Measurements from ENCODE around the gene RPRM. TPM values are rescaled to one million over a fixed set of nuclear protein-coding genes. Genes with fewer than 3 reads are reported as not detected.

RPRM gene
- total RNA-seq, 4 donors from 2014 or later = 0.98 TPM; not detected in 3

GRCh38 chr2:153455861-153456260 lies 22.7 kb downstream of the RPRM start:
- no peak for TF ChIP-seq CTCF (IDR thresholded peaks at IDR 0.05; ENCODE audit: low read depth)

DNA sequence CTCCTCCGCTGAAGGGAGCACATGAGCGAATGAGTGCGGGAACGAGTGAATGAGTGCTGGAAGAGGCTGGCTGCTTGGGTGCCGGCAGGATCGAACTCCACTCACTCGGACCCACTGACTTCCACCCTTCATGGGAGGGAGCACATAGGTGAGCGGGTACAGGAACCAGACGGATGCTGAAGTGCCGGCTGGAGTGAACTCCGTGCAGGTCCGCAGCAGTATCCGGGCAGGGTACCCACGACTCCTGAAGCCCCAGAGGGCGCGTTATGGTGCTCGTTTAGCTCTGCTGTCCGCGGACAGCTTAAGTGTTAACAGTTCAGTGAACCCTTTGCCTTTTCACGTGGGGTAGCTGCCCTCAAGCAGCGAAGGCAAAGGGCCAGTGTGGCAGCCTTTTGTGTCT lies 23.2 kb downstream of the RPRM start:
- TF ChIP-seq CTCF (IDR thresholded peaks at IDR 0.05; ENCODE audit: low read depth) = no peak

- no peak for TF ChIP-seq CTCF (IDR thresholded peaks at IDR 0.05; ENCODE audit: low read depth)
Observed at GRCh38 chr2:153451611-153452010, 27.0 kb downstream of the RPRM start.

DNA sequence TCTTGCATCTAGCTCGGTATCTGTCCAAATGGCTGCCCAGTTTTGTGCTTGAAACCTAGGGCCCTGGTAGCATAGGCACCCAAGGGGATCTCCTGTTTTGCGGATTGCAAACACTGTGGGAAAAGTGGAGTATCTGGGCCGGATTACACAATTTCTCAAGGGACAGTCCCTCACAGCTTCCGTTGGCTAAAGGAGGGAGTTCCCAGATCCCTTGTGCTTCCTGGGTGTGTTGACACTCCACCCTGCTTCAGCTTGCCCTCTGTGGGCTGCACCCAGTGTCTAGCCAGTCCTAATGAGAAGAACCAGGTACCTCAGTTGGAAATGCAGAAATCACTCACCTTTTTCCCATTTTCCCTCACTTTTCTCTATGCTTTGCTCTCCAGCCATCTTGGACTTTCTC lies 35.5 kb downstream of the RPRM start:
- TF ChIP-seq CTCF (IDR thresholded peaks at IDR 0.05; ENCODE audit: low read depth) = no peak

GRCh38 chr2:153433403-153433802 lies 45.2 kb downstream of the RPRM start:
- TF ChIP-seq CTCF (IDR thresholded peaks at IDR 0.05; ENCODE audit: low read depth) = no peak

- no peak for TF ChIP-seq CTCF (IDR thresholded peaks at IDR 0.05; ENCODE audit: low read depth)
Observed at GRCh38 chr2:153432381-153432780, 46.2 kb downstream of the RPRM start.

GRCh38 chr2:153431114-153431513 lies 47.4 kb downstream of the RPRM start:
- TF ChIP-seq CTCF (IDR thresholded peaks at IDR 0.05; ENCODE audit: low read depth) = no peak

Small RNA genes lying within 50 kb of the gene (small RNA-seq; reads per million reads assigned to genes)
- gene RF00275 = not detected

All from subcutaneous adipose tissue (tissue), 4 donors.